HG03064 (cell line): Measurements from ENCODE around the gene SLC38A11.
"Not testable (repeated sequence)": the region's sequence is repeated elsewhere in the genome, so short reads cannot be mapped to it uniquely, and the experiment has no call there.

Experiments used
- ATAC-seq: cut with Tn5 transposase; IDR thresholded peaks from one replicate; pipeline ENCODE4 v1.9.1; 2021; ENCODE audit warnings: low read depth; ENCODE audit not compliant: unreplicated experiment

Gene SLC38A11

GRCh38 chr2:164882276-164882675 is 73.0 kb downstream of the SLC38A11 start:
- ATAC-seq = no peak

- no peak for ATAC-seq
These were observed 73.8 kb downstream of the SLC38A11 start for GRCh38 chr2:164881524-164881923.

DNA sequence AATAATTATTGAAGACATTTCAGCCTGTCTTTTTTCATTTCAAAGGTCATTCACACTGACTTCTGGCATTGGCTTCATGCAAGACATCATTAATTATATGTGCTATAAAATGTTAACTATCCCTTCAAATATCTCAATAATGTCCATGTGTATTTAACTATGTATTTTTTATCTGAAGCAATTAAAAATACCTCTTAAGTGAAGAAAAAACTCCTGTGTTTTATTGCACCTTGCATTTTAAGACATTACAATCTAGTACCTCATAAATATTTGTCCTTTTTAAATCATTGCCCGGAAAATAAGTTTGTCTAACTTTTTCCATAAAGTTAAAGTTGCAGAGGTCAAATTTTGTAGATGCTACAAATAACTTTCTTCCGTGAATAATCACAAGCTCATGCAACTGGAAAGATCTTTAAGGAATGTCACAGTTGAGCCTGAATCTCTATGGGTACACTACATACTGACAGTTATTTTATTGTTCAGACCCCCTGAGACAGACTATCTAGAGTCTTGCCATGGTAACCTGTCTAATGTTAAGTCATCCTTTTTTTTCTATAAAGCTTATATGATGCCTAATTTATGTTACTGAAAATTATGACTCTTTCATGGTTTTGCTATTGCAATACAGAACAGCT is 75.3 kb downstream of the SLC38A11 start:
- no peak for ATAC-seq

GRCh38 chr2:164877927-164878326 is 77.4 kb downstream of the SLC38A11 start:
- ATAC-seq = no peak

DNA sequence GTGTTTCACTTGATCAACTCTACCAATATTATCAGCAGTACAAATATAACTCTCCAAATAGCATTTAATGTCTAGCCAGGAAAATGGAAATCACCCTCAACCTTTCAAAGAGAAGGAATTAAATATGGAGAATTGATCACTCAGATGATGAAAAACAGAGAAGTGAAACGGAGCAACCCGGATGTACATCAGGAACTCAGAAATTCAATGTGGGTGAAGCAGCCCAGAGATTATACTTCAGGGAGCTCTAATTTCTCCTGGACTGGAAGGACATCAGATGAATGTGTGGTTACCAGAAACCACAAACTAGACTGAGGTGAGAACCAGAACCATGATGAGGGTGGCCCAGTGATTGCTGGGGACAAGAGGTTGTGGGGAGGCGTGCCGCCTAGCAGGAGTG is 78.2 kb downstream of the SLC38A11 start:
- ATAC-seq = no peak

- ATAC-seq = no peak
These were observed 79.8 kb downstream of the SLC38A11 start for GRCh38 chr2:164875334-164876205.

DNA sequence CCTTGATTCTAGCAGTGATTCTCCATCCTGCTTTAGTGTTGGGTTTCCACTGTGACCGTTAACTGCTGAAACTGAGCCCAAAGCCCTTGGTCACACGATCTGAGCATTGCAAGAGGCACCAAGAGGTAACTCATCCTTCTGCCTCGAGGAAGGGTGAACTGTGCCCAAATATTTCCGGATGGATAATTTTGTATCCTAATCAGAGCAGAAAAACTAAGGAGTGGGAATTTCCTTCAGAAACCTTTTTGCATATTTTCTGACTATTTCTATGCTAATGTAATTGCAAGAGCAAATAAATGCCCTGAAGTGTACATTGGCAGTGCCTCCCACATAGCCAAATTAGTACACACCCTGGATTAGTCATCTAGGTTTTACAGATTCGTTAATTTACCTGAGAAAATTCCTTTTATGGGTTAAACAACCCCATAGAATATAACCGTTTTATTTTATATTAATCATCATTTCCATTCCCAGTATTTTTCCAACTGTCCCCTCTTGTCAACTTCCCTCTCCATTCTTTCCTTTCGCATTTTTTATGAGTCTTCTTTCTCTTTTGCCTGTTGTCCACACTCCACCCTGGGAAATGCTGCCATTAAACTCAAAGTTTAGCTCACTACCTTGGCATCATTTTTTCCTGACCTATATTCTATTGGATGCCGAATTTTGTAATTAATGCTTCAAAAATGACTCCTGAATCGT is 82.0 kb downstream of the SLC38A11 start:
- no peak for ATAC-seq

DNA sequence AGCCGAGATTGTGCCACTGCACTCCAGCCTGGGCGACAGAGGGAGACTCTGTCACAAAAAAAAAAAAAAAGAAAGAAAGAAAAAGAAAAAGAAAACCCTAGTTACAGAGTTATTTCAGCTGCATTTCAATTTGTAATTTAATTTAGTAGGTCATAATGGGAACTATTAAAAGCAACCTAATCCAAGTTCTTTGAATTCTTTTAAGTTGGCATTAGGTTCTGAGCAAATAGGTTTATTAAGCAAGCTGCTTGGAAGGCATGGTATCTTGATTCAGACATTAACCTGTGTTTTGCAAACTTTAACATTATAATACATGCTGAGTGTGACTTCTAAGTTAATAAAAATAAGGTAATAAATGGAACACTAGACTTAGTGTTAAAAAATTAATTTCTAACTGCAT is 83.9 kb downstream of the SLC38A11 start:
- no peak for ATAC-seq

- ATAC-seq = no peak
These were observed 85.9 kb downstream of the SLC38A11 start for GRCh38 chr2:164869420-164869772.

DNA sequence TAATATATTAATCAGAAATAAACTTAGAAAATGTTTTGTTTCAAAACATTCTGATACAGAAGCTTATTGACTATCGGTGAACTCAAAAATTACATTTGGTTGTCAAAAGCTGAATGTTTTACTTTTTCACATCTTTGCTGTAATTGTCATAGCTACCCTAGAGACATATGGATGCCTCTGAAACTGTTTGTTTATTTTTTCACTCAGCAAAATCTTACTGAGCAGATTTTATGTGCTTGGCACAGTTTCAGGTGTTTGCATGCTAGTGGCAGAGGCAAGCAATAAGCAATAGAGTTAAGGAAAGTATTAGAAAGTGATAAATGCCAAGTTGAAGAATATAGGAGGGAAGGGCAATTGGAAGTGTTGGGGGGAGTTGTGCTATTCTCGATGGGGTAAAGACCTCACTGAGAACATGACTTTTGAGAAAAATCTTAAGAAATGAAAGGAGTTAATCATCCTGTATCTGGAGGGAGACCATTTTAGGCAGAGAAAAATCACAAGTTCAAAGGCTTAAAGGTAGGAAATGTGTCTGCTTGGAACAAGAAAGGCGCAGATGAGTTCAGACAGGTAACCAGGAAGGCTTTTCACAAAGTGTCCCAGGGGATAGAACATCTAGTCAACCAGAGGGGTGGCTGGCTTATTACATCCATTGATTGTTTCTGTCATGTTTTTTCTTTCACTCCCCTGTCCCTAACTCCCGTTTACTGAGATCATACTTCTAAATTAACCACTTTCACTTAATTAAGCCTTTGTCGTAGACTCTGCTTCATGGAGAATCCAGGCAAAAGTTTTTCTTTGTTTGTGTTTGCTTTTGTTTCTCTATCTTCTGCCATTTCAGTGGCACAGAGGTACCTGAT is 86.5 kb downstream of the SLC38A11 start:
- no peak for ATAC-seq

GRCh38 chr2:164867779-164868397 is 87.4 kb downstream of the SLC38A11 start:
- ATAC-seq = no peak

GRCh38 chr2:164866381-164866780 is 88.9 kb downstream of the SLC38A11 start:
- ATAC-seq = not testable (repeated sequence)

DNA sequence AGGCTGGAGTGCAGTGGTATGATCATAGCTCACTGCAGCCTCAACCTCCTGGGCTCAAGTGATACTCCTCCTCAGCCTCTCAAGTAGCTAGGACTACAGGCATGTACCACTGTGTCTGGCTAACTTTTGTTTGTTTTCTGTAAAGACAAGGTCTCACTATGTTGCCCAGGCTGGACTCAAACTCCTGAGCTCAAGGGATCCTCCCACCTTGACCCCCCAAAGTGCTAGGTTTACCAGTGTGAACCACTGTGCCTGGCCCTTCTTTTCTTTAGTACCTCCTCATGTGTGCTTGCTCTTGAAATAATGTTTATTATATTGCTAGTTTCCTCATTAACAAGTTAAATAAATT is 94.7 kb downstream of the SLC38A11 start:
- no peak for ATAC-seq

GRCh38 chr2:164859906-164860693 is 95.2 kb downstream of the SLC38A11 start:
- ATAC-seq = not testable (repeated sequence)

DNA sequence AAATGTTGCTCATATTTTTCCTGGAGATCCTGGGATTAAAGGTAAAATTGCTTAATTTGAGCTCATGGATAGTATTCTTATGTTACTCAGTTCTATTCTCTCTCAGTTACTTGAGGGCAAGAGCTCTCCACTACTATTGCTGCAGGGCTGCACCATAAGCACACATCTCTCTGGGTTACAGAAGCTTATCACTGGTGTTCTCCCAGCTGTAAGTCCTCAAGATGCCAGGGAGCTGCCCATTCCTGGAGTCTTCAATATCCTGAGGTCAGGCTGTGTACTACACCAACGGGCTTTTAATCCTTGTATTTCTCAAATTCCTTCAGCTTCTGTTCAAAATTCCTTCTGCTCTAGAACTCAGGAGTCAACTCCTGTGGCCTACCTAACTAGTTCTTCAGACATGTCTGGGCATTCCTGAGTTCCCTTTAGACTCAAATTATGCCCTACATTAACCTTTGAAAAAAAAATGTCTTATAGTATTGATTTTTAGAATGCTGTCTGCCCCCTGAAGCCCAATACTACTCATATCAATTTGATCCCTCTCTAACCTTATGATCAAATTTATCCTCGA is 96.0 kb downstream of the SLC38A11 start:
- ATAC-seq = no peak

DNA sequence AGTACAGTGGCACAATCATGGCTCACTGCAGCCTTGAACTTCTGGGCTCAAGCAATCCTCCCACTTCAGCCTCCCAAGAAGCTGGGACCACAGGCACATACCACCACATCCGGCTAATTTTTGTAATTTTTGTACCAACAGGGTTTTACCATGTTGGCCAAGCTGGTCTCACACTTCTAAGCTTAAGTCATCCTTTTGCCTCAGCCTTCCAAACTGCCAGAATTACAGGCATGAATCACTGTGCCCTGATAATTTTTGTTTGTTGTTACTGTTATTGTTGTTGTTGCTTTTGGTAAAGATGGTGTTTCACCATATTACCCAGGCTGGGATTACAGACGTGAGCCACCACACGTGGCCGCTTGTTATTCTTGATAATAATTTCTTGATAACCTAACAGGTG is 103.2 kb downstream of the SLC38A11 start:
- no peak for ATAC-seq

- ATAC-seq = no peak
These were observed 105.1 kb downstream of the SLC38A11 start for GRCh38 chr2:164850235-164850634.

- no peak for ATAC-seq
These were observed 105.8 kb downstream of the SLC38A11 start for GRCh38 chr2:164849506-164849905.
